ENCODE data around the gene EID2B.
A peak's percentile ranks its signal among the peaks of the same experiment; 100 is the strongest.

The EID2B gene

DNA sequence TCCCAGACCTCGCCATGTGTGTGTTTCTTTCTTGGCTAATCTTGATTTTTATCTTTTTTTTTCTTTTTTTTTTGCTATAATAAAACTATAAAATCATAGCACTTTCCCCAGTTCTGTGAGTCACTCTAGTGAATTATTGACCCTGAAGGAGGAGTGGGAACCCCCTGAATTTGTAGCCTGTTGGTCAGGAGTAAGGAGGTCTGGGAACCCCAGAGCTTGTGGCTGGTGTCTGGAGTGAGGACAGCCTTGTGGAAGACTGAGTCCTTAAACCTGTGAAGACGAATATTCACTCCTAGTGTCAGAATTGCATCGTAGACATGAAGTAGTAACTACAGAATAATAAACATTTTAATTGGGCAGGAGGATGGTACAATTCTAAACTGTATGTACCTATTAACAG, 7.4 kb downstream of the EID2B start:
- no peak for DNase-seq

DNA sequence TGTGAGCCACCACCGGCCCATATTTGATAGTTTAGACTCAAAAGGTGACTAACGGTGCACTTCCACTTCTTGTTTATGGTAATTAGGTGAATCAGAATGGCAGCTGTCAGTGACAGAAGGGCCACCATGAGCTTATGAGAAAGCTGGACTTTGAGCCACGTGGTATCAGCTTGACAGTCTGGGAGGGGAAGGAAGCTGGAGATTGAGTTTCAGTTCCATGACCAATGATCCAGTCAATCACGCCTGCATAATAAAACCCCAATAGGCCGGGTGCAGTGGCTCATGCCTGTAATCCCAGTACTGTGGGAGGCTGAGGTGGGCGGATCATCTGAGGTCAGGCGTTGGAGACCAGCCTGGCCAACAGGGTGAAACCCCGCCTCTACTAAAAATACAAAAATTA, 8.2 kb downstream of the EID2B start:
- peak; percentile 53 for DNase-seq

GRCh38 chr19:39520541-39521484, 11.8 kb downstream of the EID2B start:
- DNase-seq: no peak

DNA sequence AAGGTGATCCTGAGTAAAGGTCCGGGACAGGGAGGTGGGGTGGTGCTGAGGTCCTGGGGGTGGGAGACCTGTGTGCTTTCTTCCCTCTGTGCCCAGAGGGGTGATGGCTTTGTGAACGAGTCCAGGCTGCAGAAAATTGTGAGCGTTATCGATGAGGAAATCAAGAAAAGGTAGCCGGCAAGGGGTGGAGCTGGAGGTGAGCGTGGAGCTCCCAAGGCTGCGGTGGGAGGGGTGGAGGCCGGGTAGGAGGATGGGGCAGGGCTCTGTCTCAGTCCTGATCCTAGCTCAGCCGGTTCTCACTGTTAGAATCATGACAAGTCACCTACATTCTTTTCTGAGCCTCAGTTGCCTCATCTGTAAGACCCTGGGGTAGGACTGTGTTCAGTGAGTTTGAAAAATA, 13.7 kb downstream of the EID2B start:
- peak; percentile 75 for DNase-seq

DNA sequence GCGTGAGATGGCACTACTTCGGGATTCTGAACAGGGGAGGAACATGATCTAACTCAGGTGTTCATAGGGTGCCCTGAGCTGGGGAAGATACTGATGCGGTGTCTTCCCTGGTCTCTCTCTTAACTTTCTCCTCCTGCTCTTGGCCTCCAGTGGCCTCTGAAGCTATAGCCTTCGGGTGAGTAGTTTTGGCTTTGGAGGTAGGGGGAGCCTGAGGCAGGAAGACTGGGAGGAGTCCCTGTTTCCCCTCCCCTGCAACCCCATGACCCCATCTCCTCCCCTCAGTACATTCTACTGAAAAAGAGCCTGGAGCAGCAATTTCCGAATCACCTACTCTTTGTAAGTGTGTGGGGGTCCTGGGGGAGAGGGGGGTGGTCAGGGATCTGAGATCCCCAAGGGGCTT, 14.2 kb downstream of the EID2B start:
- peak; percentile 65 for DNase-seq

GRCh38 chr19:39517432-39517831, 15.2 kb downstream of the EID2B start:
- DNase-seq: no peak

DNA sequence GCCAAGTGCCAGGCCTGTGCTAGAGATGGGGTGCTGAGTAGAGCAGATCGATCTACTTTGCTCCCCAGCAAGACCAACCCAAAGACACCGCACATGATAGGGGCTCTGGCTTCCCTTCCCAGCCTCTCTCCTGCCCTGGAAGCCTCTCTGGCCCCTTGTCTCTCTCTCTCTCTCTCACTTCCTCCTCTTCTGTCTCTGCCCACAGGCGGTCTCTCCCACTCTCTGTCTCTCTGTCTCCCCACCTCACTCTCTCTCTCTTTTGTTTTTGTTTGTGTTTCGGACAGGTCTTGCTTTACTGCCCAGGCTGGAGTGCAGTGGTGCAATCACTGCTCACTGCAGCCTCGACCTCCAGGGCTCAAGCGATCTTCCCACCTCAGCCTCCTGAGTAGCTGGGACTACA, 16.4 kb downstream of the EID2B start:
- no peak for DNase-seq

DNA sequence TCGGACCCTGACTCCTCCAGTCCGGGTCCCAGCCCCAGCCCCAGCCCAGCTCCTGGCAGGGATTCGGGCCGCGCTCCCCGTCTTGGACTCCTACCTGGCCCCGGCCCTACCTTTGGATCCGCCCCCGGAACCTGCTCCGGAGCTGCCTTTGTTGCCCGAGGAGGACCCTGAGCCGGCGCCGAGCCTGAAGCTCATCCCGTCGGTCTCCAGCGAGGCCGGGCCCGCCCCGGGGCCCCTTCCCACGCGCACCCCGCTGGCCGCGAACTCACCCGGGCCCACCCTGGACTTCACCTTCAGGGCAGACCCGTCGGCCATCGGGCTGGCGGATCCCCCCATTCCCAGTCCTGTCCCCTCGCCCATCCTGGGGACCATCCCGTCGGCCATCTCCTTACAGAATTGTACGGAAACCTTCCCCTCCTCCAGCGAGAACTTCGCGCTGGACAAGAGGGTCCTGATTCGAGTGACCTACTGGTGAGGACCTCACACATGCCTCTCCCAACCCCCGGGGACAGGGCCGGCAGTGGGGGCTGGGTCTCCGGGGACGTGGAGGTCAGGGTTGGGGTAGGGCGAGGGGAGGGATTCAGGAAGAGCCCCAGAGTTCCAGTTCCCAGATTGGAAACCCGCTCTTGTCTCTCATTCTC, 17.0 kb downstream of the EID2B start:
- peak; percentile 76 for DNase-seq

DNA sequence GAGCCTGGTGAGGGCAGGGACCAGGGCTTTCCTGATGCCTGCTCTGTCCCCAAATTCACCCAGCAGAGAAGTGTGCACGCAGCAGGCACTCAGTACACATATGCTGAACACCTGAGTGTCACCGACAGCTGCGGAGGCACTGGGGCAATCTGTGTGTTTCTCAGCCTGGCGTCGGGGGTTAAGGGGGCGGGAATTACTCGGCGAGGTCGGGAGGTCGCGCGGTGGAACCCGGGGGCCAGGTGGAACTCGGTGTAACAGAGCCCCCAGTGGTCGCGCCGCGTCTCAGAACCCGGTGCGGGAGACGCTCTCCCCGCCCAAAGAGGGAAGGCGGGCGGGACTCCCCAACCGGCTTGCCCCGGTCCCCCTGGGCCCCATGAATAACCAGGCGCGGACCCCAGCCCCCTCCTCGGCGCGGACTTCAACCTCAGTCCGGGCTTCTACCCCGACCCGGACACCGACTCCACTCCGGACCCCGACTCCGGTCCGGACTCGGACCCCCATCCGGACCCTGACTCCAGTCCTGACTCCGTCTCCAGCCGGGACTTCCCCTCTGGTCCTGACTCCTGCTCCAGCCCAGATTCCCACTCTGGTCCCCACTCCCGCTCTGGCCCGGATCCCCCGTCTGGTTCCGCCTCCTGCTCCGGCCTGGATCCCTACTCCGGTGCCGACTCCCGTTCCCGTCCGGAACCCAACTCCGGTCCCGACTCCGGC, 17.7 kb downstream of the EID2B start, which contains the start of gene SELENOV:
SELENOV (plus strand) TSS at position 300 of the 711 bp plus-strand sequence; CDS start at position 374, 74 bp downstream.
- DNase-seq: peak; percentile 76

- no peak for DNase-seq
Observed at GRCh38 chr19:39512988-39513387, 19.7 kb downstream of the EID2B start.

GRCh38 chr19:39509233-39509632, 23.4 kb downstream of the EID2B start:
- no peak for DNase-seq

DNA sequence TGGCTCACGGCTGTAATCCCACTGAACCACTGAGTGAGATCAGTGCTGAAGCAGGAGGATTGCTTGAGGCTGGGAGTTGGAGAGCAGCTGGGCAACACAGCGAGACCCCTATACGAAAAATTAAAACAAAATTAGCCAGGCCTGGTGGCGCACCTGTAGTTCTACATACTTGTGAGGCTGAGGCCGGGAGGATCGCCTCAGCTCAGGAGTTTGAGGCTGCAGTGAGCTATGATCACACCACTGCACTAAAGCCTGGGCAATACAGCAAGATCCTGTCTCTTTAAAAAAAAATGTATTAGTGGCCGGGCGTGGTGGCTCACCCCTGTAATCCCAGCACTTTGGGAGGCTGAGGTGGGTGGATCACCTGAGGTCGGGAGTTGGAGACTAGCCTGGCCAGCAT, 24.0 kb downstream of the EID2B start:
- no peak for DNase-seq

DNA sequence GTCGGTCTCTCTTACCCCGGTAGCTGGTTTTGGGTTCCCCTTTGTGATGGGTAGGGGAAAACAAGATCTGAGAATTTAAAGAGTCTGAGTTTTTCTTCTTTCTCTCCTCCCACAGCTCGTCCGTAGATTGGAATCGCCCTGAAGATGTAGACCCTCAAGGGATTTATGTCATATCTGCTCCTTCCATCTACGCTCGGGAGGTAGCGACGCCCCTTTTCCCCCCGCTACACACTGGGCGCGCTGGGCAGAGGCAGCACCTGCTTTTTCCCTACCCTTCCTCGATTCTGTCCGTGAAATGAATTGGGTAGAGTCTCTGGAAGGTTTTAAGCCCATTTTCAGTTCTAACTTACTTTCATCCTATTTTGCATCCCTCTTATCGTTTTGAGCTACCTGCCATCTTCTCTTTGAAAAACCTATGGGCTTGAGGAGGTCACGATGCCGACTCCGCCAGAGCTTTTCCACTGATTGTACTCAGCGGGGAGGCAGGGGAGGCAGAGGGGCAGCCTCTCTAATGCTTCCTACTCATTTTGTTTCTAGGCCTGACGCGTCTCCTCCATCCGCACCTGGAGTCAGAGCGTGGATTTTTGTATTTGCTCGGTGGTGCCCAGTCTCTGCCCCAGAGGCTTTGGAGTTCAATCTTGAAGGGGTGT, 24.8 kb downstream of the EID2B start:
- DNase-seq: no peak

GRCh38 chr19:39506944-39507714, 25.5 kb downstream of the EID2B start:
- DNase-seq: peak; percentile 99

DNA sequence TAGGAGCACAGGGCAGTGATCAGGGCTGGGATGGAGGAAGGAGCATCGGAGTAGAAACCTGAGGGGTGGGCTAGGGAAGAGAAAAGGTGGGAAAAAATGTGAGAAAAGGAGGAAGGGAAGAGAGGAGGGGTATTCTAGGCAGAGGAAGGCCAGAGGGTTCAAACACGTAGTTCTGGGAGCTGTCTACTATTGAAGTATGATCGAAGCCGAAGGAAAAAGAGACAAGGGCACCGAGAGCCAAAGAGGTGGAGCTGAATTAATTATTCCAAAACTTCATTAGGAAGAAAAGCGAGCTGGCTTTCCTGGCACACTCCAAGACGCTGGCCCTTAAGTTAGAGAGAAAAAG, 26.1 kb downstream of the EID2B start:
- DNase-seq: no peak

GRCh38 chr19:39502640-39503417, 29.8 kb downstream of the EID2B start:
- DNase-seq: no peak

- no peak for DNase-seq
Observed at GRCh38 chr19:39501340-39501739, 31.3 kb downstream of the EID2B start.

DNA sequence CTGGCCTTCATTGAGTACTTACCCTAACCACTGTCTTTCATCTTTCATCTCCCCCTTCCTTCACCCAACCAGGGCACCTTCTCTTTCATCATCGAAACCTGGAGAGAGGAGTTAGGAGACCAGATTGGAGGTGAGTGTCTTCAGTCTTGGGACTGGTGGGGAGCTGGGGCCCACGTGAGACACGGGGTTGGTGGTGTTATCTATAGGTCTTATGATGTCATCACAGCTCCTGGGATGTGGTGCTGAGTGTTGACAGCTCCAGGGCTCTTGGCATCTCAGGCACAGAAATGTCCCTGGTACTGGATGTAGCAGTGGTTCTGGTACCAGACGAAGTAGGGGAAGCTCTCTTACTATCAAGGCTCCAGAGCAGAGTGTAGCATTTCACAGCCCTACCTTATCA, 32.1 kb downstream of the EID2B start:
- DNase-seq: no peak

GRCh38 chr19:39499932-39500331, 32.7 kb downstream of the EID2B start:
- DNase-seq: no peak

DNA sequence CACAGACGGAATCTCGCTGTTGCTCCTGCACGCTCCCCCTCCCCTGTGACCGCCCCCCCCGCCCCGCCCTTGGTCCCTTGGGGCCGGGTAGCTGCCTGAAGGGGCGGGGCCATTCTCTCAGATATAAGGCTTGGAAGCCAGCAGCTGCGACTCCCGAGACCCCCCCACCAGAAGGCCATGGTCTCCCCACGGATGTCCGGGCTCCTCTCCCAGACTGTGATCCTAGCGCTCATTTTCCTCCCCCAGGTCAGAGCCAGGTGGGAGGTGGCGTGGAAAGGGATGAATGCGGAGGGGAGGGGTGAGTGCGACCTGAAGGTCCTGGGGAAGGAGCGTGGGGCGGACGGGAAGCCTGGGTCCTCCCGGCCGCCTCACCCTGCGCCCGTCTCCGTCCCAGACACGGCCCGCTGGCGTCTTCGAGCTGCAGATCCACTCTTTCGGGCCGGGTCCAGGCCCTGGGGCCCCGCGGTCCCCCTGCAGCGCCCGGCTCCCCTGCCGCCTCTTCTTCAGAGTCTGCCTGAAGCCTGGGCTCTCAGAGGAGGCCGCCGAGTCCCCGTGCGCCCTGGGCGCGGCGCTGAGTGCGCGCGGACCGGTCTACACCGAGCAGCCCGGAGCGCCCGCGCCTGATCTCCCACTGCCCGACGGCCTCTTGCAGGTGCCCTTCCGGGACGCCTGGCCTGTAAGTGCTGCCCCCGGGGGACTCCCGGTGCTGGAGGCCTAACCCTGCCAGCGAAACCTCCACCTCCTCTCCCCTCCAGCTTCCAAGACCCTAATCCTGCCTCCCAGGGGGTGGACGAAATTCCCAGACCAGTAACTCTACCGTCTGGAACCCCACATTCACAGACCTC, 33.6 kb downstream of the EID2B start, which contains the start of gene DLL3:
DLL3 (plus strand) TSS at position 150 of the 845 bp plus-strand sequence; CDS start at position 178, 28 bp downstream.
- peak; percentile 90 for DNase-seq

All from DMS53 (cell line).